ENCODE results near the gene GTF2IRD2. TPM values are rescaled to one million over a fixed set of nuclear protein-coding genes. Genes with fewer than 3 reads are reported as not detected.
"Not testable (repeated sequence)": the region's sequence is repeated elsewhere in the genome, so short reads cannot be mapped to it uniquely, and the experiment has no call there.

Gene GTF2IRD2
- polyA plus RNA-seq, 2 donors: 7.8 to 14.4 TPM

DNA sequence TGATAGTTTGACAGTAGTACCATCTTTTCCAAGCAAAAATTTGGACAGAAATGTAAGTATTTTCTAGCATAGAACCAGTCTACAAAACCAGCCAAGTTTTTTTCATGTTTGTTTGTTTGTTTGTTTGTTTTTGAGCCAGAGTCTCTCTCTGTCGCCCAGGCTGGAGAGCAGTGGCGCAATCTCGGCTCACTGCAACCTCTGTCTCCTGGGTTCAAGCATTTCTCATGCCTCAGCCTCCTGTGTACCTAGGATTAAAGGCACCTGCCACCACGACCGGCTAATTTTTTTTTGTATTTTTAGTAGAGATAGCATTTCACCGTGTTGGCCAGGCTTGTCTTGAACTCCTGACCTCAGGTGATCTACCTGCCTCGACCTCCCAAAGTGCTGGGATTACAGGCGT lies 14.4 kb upstream of the GTF2IRD2 start:
- not testable (repeated sequence) for H3K4me3 ChIP-seq (ENCODE audit: low read depth in 1 of 2, low read length in 2 of 2); H3K9me3 ChIP-seq (ENCODE audit: control insufficient read depth in 2 of 2, insufficient read depth in 1 of 2, low read depth in 1 of 2, low read length in 1 of 2); H3K36me3 ChIP-seq (ENCODE audit: control insufficient read depth in 2 of 2, insufficient read depth in 2 of 2, low read length in 1 of 2); H3K27me3 ChIP-seq (ENCODE audit: control insufficient read depth in 1 of 2, insufficient read depth in 2 of 2, low read length in 2 of 2); H3K4me1 ChIP-seq (ENCODE audit: control insufficient read depth in 2 of 2, insufficient read depth in 2 of 2, low read length in 1 of 2); H3K27ac ChIP-seq (ENCODE audit: low read depth in 2 of 2, low read length in 1 of 2)
- 64 to 70% methylated on average over 8 of the region's 8 CpGs for WGBS, 2 donors

DNA sequence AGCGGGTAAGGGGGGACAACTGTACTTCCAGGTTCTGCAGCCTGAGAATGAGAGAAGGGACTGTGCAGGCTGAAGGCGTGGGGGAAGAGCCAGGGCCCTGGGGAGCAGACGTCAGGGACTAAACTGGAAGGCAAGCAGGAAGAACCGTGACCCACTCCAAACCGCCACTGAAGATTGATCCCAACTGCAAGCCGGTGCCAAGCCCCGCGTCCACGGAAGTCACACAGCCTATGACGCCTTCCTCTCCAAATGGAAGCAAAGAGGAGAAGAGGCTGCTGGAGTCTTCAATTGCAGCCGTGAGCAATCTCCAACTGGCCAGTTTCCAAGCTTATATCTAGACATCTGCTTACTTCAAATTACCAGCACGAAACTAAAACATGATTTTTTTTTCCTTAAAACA lies 1.6 kb downstream of the GTF2IRD2 start:
- H3K4me3 ChIP-seq (ENCODE audit: low read depth in 1 of 2, low read length in 2 of 2); H3K9me3 ChIP-seq (ENCODE audit: control insufficient read depth in 2 of 2, insufficient read depth in 1 of 2, low read depth in 1 of 2, low read length in 1 of 2); H3K27ac ChIP-seq (ENCODE audit: low read depth in 2 of 2, low read length in 1 of 2); H3K4me1 ChIP-seq (ENCODE audit: control insufficient read depth in 2 of 2, insufficient read depth in 2 of 2, low read length in 1 of 2); H3K36me3 ChIP-seq (ENCODE audit: control insufficient read depth in 2 of 2, insufficient read depth in 2 of 2, low read length in 1 of 2); H3K27me3 ChIP-seq (ENCODE audit: control insufficient read depth in 1 of 2, insufficient read depth in 2 of 2, low read length in 2 of 2): not testable (repeated sequence)
- no CpG with 5 or more reads among the region's 12 CpGs for whole genome bisulfite sequencing, 2 donors

DNA sequence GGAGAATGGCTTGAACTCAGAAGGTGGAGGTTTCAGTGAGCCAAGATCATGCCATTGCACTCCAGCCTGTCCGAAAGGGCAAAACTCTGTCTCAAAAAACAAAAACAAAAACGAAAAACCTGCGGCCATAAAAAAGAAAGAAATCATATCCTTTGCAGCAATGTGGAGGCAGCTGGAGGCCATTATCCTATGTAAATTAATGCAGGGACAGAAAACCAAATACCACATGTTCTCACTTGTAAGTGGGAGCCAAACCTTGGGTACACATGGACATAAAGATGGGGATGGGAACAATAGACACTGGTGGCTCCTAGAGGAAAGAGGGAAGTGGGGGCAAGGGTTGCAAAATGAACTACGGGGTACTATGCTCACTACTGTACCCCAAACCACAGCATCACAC lies 21.0 kb downstream of the GTF2IRD2 start:
- not testable (repeated sequence) for H3K4me3 ChIP-seq (ENCODE audit: low read depth in 1 of 2, low read length in 2 of 2); H3K9me3 ChIP-seq (ENCODE audit: control insufficient read depth in 2 of 2, insufficient read depth in 1 of 2, low read depth in 1 of 2, low read length in 1 of 2); H3K4me1 ChIP-seq (ENCODE audit: control insufficient read depth in 2 of 2, insufficient read depth in 2 of 2, low read length in 1 of 2); H3K36me3 ChIP-seq (ENCODE audit: control insufficient read depth in 2 of 2, insufficient read depth in 2 of 2, low read length in 1 of 2); H3K27ac ChIP-seq (ENCODE audit: low read depth in 2 of 2, low read length in 1 of 2); H3K27me3 ChIP-seq (ENCODE audit: control insufficient read depth in 1 of 2, insufficient read depth in 2 of 2, low read length in 2 of 2)
- no CpG with 5 or more reads among the region's 4 CpGs for WGBS, 2 donors

DNA sequence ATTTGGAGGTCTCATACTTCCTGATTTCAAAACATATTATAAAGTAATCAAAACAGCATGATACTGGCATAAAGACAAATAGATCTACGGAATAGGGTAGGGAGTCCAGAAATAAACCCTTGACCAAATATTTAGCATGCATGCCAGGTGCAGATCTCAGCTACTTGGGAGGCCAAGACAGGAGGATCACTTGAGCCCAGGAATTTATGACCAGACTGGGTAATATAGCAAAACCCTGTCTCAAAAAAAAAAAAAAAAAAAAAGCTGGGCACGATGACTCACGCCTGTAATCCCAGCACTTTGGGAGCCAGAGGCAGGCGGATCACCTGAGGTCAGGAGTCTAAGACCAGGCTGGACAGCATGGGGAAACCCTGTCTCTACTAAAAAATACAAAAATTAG lies 21.4 kb downstream of the GTF2IRD2 start:
- not testable (repeated sequence) for H3K4me3 ChIP-seq (ENCODE audit: low read depth in 1 of 2, low read length in 2 of 2); H3K4me1 ChIP-seq (ENCODE audit: control insufficient read depth in 2 of 2, insufficient read depth in 2 of 2, low read length in 1 of 2); H3K9me3 ChIP-seq (ENCODE audit: control insufficient read depth in 2 of 2, insufficient read depth in 1 of 2, low read depth in 1 of 2, low read length in 1 of 2); H3K36me3 ChIP-seq (ENCODE audit: control insufficient read depth in 2 of 2, insufficient read depth in 2 of 2, low read length in 1 of 2); H3K27me3 ChIP-seq (ENCODE audit: control insufficient read depth in 1 of 2, insufficient read depth in 2 of 2, low read length in 2 of 2); H3K27ac ChIP-seq (ENCODE audit: low read depth in 2 of 2, low read length in 1 of 2)
- WGBS, 2 donors: 50 to 62% methylated on average over 1 of the region's 4 CpGs

DNA sequence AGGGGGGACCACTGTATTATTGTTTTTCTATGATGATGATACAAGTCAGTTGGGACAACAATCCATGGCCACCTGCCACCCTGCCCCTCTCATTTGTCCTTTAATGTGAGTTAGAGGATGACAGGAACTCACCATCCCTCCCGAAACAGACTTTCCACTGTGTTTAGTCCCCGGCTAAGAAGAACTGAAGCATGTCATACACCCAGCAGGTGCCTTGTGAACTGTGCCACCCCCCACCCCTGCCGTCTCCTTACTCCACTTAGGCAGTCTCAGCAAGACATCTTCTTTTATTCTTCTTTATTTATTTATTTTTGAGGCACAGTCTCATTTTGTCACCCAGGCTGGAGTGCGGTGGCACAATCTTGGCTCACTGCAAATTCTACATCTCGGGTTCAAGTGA lies 30.1 kb downstream of the GTF2IRD2 start:
- not testable (repeated sequence) for H3K36me3 ChIP-seq (ENCODE audit: control insufficient read depth in 2 of 2, insufficient read depth in 2 of 2, low read length in 1 of 2); H3K27ac ChIP-seq (ENCODE audit: low read depth in 2 of 2, low read length in 1 of 2); H3K9me3 ChIP-seq (ENCODE audit: control insufficient read depth in 2 of 2, insufficient read depth in 1 of 2, low read depth in 1 of 2, low read length in 1 of 2); H3K27me3 ChIP-seq (ENCODE audit: control insufficient read depth in 1 of 2, insufficient read depth in 2 of 2, low read length in 2 of 2); H3K4me3 ChIP-seq (ENCODE audit: low read depth in 1 of 2, low read length in 2 of 2); H3K4me1 ChIP-seq (ENCODE audit: control insufficient read depth in 2 of 2, insufficient read depth in 2 of 2, low read length in 1 of 2)
- no CpG with 5 or more reads among the region's 5 CpGs for WGBS, 2 donors

DNA sequence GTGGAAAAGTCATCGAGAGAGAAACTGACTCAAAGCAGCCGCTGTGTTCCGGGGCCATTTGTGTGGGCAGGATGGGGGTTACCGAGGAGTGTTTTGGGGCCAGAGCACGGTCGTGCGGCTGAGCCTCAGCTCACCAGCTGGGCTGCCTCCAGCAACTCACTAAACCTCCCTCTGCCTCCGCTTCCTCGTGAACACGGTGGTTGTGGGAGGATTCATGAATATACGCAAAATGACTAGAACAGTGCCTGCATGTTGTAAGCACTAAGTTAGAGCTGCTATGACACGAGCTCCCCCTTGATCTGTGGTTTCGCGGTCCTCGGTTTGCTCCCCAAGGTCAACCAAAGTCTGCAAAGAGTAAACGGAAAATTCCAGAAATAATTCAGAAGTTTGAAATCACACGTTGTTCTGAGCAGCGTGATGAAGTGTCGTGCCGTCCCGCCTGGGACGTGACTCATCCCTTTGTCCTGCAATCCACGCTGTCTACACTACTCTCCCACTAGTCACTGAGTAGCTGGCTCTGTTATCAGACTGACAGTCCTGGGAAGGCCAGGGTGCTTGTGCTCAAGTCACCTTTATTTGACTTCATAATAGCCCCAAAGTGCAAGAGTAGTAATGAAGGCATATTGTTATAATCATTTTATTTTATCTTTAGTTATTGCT lies 31.1 kb downstream of the GTF2IRD2 start:
- H3K27ac ChIP-seq (ENCODE audit: low read depth in 2 of 2, low read length in 1 of 2); H3K9me3 ChIP-seq (ENCODE audit: control insufficient read depth in 2 of 2, insufficient read depth in 1 of 2, low read depth in 1 of 2, low read length in 1 of 2); H3K4me3 ChIP-seq (ENCODE audit: low read depth in 1 of 2, low read length in 2 of 2); H3K27me3 ChIP-seq (ENCODE audit: control insufficient read depth in 1 of 2, insufficient read depth in 2 of 2, low read length in 2 of 2); H3K4me1 ChIP-seq (ENCODE audit: control insufficient read depth in 2 of 2, insufficient read depth in 2 of 2, low read length in 1 of 2); H3K36me3 ChIP-seq (ENCODE audit: control insufficient read depth in 2 of 2, insufficient read depth in 2 of 2, low read length in 1 of 2): not testable (repeated sequence)
- whole genome bisulfite sequencing, 2 donors: no CpG with 5 or more reads among the region's 23 CpGs

DNA sequence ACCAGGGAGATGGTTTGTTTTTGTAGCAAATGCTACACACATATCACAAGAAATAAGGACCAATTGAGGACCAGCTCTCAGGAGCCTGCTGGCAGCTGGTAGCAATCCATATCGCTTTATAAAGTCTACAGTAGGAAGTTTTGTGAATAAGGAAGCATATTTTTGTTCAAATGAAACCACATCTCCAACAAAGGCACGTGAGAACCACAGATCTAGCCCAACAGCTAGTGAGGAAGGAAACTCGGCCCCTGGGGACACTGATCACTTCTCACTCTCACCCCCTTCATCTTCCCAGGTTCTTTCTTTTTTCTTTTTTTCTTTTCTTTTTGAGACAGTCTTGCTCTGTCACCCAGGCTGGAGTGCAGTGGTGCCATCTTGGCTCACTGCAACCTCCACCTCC lies 35.5 kb downstream of the GTF2IRD2 start:
- H3K9me3 ChIP-seq (ENCODE audit: control insufficient read depth in 2 of 2, insufficient read depth in 1 of 2, low read depth in 1 of 2, low read length in 1 of 2); H3K27ac ChIP-seq (ENCODE audit: low read depth in 2 of 2, low read length in 1 of 2); H3K36me3 ChIP-seq (ENCODE audit: control insufficient read depth in 2 of 2, insufficient read depth in 2 of 2, low read length in 1 of 2); H3K4me3 ChIP-seq (ENCODE audit: low read depth in 1 of 2, low read length in 2 of 2); H3K4me1 ChIP-seq (ENCODE audit: control insufficient read depth in 2 of 2, insufficient read depth in 2 of 2, low read length in 1 of 2); H3K27me3 ChIP-seq (ENCODE audit: control insufficient read depth in 1 of 2, insufficient read depth in 2 of 2, low read length in 2 of 2): not testable (repeated sequence)
- no CpG with 5 or more reads among the region's 3 CpGs for WGBS, 2 donors

DNA sequence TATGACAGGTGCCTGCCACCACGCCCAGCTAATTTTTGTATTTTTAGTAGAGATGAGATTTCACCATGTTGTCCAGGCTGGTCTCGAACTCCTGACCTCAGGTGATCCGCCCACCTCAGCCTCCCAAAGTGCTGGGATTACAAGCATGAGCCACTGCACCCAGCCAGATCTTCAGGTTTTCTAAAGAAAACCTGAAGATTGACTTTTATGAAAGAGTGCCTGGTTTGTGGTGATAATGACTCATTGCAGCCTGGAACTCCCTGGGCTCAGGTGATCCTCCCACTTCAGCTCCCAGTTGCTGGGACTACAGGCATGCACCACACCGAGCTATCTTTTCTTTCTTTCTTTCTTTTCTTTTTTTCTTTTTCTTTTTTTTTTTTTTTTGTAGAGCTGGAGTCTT lies 52.8 kb downstream of the GTF2IRD2 start:
- not testable (repeated sequence) for H3K9me3 ChIP-seq (ENCODE audit: control insufficient read depth in 2 of 2, insufficient read depth in 1 of 2, low read depth in 1 of 2, low read length in 1 of 2); H3K27ac ChIP-seq (ENCODE audit: low read depth in 2 of 2, low read length in 1 of 2); H3K36me3 ChIP-seq (ENCODE audit: control insufficient read depth in 2 of 2, insufficient read depth in 2 of 2, low read length in 1 of 2); H3K4me3 ChIP-seq (ENCODE audit: low read depth in 1 of 2, low read length in 2 of 2); H3K4me1 ChIP-seq (ENCODE audit: control insufficient read depth in 2 of 2, insufficient read depth in 2 of 2, low read length in 1 of 2); H3K27me3 ChIP-seq (ENCODE audit: control insufficient read depth in 1 of 2, insufficient read depth in 2 of 2, low read length in 2 of 2)
- 38 to 80% methylated on average over 1 of the region's 4 CpGs for WGBS, 2 donors

DNA sequence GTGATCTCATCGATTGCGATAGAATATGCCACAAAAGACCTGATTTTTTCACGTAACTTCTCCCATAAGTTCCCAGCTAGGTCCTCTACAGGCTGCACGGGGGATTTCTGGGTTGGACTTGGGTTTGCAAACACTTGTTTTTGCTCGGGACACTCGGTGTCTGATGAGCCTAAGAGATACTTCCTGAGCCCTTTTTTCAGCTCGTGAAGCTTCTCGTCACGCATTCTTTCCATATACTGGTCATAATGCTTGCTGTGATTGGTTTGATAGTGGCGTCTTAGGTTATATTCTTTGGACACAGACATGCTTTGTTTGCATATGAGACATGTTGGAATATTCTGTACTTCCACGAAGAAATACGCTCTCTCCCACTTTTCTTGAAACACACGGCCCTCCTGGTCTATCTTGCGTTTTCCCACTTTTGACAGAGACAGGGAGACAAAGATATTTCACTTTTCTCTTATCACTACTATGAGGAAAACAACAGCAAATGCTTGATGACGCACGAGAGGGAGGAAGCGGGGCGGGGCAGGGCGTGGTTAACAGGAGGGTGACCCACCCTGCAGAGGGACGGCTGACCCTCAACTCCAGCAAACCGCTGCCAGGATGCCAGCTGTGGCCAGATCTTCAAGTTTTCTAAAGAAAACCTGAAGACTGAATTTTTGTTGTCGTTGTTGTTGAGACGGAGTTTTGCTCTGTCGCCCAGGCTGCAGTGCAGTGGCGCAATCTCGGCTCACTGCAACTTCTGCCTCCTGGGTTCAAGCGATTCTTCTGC lies 53.4 kb downstream of the GTF2IRD2 start:
- H3K27me3 ChIP-seq (ENCODE audit: control insufficient read depth in 1 of 2, insufficient read depth in 2 of 2, low read length in 2 of 2); H3K27ac ChIP-seq (ENCODE audit: low read depth in 2 of 2, low read length in 1 of 2); H3K36me3 ChIP-seq (ENCODE audit: control insufficient read depth in 2 of 2, insufficient read depth in 2 of 2, low read length in 1 of 2); H3K4me3 ChIP-seq (ENCODE audit: low read depth in 1 of 2, low read length in 2 of 2); H3K9me3 ChIP-seq (ENCODE audit: control insufficient read depth in 2 of 2, insufficient read depth in 1 of 2, low read depth in 1 of 2, low read length in 1 of 2); H3K4me1 ChIP-seq (ENCODE audit: control insufficient read depth in 2 of 2, insufficient read depth in 2 of 2, low read length in 1 of 2): not testable (repeated sequence)
- WGBS, 2 donors: 87 to 90% methylated on average over 11 to 15 of the region's 27 CpGs

DNA sequence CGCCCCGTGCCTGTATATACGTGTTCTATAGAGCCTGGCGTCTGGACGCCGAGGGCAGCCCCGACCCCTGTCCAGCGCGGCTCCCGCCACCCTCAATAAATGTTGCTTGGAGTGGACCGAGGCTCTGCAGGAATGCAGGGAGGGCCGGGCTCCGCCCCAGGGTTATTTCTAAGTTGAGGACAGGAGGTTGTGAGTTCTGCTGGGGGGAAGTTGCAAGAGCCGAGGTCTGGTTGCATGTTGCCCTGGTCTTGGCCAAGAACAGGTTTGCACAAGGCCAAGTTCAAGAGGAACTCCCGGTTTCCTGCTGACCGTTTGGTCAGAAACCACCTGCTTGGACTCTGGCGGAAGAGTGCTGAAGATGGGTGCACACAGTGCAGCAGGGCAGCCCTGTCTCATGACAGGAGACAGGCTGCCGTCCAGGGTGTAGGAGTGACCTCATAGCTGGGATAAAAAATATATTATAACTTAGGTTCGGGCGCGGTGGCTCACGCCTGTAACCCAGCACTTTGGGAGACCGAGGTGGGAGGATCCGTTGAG lies 62.1 kb downstream of the GTF2IRD2 start:
- not testable (repeated sequence) for H3K27ac ChIP-seq (ENCODE audit: low read depth in 2 of 2, low read length in 1 of 2); H3K36me3 ChIP-seq (ENCODE audit: control insufficient read depth in 2 of 2, insufficient read depth in 2 of 2, low read length in 1 of 2)
- WGBS, 2 donors: 5 to 14% methylated on average over 3 of the region's 24 CpGs

More for the DNA sequence above, 62.1 kb downstream of the GTF2IRD2 start:
- not testable (repeated sequence) for H3K4me3 ChIP-seq (ENCODE audit: low read depth in 1 of 2, low read length in 2 of 2); H3K27me3 ChIP-seq (ENCODE audit: control insufficient read depth in 1 of 2, insufficient read depth in 2 of 2, low read length in 2 of 2); H3K9me3 ChIP-seq (ENCODE audit: control insufficient read depth in 2 of 2, insufficient read depth in 1 of 2, low read depth in 1 of 2, low read length in 1 of 2); H3K4me1 ChIP-seq (ENCODE audit: control insufficient read depth in 2 of 2, insufficient read depth in 2 of 2, low read length in 1 of 2)
